ENCODE data around the gene TNS3.

The TNS3 gene

GRCh38 chr7:47518827-47519226 is 63.1 kb downstream of the TNS3 start:
- DNase-seq: no peak

- no peak for DNase-seq
Observed at GRCh38 chr7:47517821-47518480, 64.0 kb downstream of the TNS3 start.

GRCh38 chr7:47516985-47517600 is 64.8 kb downstream of the TNS3 start:
- DNase-seq: no peak

- DNase-seq: no peak
Observed at GRCh38 chr7:47516386-47516785, 65.5 kb downstream of the TNS3 start.

- no peak for DNase-seq
Observed at GRCh38 chr7:47515305-47515834, 66.5 kb downstream of the TNS3 start.

- DNase-seq: no peak
Observed at GRCh38 chr7:47514818-47515217, 67.1 kb downstream of the TNS3 start.

- DNase-seq: no peak
Observed at GRCh38 chr7:47514367-47514766, 67.5 kb downstream of the TNS3 start.

GRCh38 chr7:47513741-47514241 is 68.1 kb downstream of the TNS3 start:
- no peak for DNase-seq

GRCh38 chr7:47512481-47513176 is 69.3 kb downstream of the TNS3 start:
- no peak for DNase-seq

- no peak for DNase-seq
Observed at GRCh38 chr7:47511699-47512370, 70.1 kb downstream of the TNS3 start.

GRCh38 chr7:47510786-47511185 is 71.1 kb downstream of the TNS3 start:
- DNase-seq: no peak

- DNase-seq: no peak
Observed at GRCh38 chr7:47510192-47510591, 71.7 kb downstream of the TNS3 start.

GRCh38 chr7:47509571-47509970 is 72.3 kb downstream of the TNS3 start:
- no peak for DNase-seq

GRCh38 chr7:47508389-47509380 is 73.2 kb downstream of the TNS3 start:
- DNase-seq: peak; percentile 28

GRCh38 chr7:47507522-47507921 is 74.4 kb downstream of the TNS3 start:
- no peak for DNase-seq

- no peak for DNase-seq
Observed at GRCh38 chr7:47506382-47507339, 75.2 kb downstream of the TNS3 start.

GRCh38 chr7:47505312-47506007 is 76.5 kb downstream of the TNS3 start:
- no peak for DNase-seq

GRCh38 chr7:47504551-47505311 is 77.2 kb downstream of the TNS3 start:
- DNase-seq: no peak

GRCh38 chr7:47503281-47503680 is 78.6 kb downstream of the TNS3 start:
- DNase-seq: peak; percentile 41

Data from OCI-M1 (cell line).